Smooth muscle cell (in vitro differentiated cells): Measurements from ENCODE around the gene RIPPLY2. TPM values are rescaled to one million over a fixed set of nuclear protein-coding genes. Genes with fewer than 3 reads are reported as not detected.

Source experiments
- DNase-seq: peaks from one replicate; lab custom pipeline; 2025; ENCODE audit not compliant: unreplicated experiment; lab: John Stamatoyannopoulos, UW
- H2AFZ ChIP-seq: fragments of 200-600 bp; sonication (generic); 2 replicates; pipeline ENCODE4 v1.6.0; 2016; ENCODE audit warnings: antibody characterized with exemption, low read depth, mild to moderate bottlenecking
- H3F3A ChIP-seq: fragments of 200-600 bp; sonication (generic); 2 replicates; pipeline ENCODE4 v1.6.0; 2017; ENCODE audit warnings: antibody characterized with exemption, low read depth
- H3K27ac ChIP-seq: fragments of 200-600 bp; sonication (generic); 2 replicates; pipeline ENCODE4 v1.5.1; 2016; ENCODE audit warnings: low read depth, mild to moderate bottlenecking
- H3K27me3 ChIP-seq: fragments of 200-600 bp; sonication (generic); 2 replicates; pipeline ENCODE4 v1.6.1; 2016; ENCODE audit warnings: low read depth, mild to moderate bottlenecking
- H3K36me3 ChIP-seq: fragments of 200-600 bp; sonication (generic); 2 replicates; pipeline ENCODE4 v1.5.1; 2016; ENCODE audit warnings: low read depth
- H3K4me1 ChIP-seq: fragments of 200-600 bp; sonication (generic); 2 replicates; pipeline ENCODE4 v1.5.1; 2016; ENCODE audit warnings: low read depth
- H3K4me2 ChIP-seq: fragments of 200-600 bp; sonication (generic); 2 replicates; pipeline ENCODE4 v1.6.0; 2016; ENCODE audit warnings: mild to moderate bottlenecking
- H3K4me3 ChIP-seq: fragments of 200-600 bp; sonication (generic); 2 replicates; pipeline ENCODE4 v1.5.1; 2016; ENCODE audit warnings: mild to moderate bottlenecking
- H3K79me2 ChIP-seq: fragments of 200-600 bp; sonication (generic); 2 replicates; pipeline ENCODE4 v1.6.0; 2016; ENCODE audit warnings: low read depth, mild to moderate bottlenecking
- H3K9ac ChIP-seq: fragments of 200-600 bp; sonication (generic); 2 replicates; pipeline ENCODE4 v1.6.0; 2016; ENCODE audit warnings: low read depth
- H3K9me3 ChIP-seq: fragments of 200-600 bp; sonication (generic); replicated peaks from 2 replicates; pipeline ENCODE4 v1.5.1; 2016; ENCODE audit warnings: low read depth
- H4K20me1 ChIP-seq: fragments of 200-600 bp; sonication (generic); 2 replicates; pipeline ENCODE4 v1.6.0; 2016; ENCODE audit warnings: low read depth
- WGBS: methylation state at CpG from one replicate; pipeline ENCODE4 v1.1.7; 2016; ENCODE audit warnings: low lambda C conversion rate; 5-methylcytosine and 5-hydroxymethylcytosine counted together
- polyA plus RNA-seq: library from polyadenylated mRNA; unstranded; fragments of >200 nt; fragmentation: Nextera tagmentation; extraction: Ambion mirVana; gene quantifications from 2 replicates; pipeline ENCODE4 v1.2.1, GENCODE V29; 2016
- total RNA-seq: library from RNA; depleted of rRNA; stranded (reverse); fragments of >200 nt; gene quantifications from 2 replicates; pipeline ENCODE4 v1.2.3, GENCODE V29; 2014
- TF ChIP-seq, protein P1 (sequence below): fragments of 200-600 bp; sonication (generic); IDR thresholded peaks from 2 replicates; pipeline ENCODE4 v1.5.1; 2017; ENCODE audit warnings: borderline replicate concordance, mild to moderate bottlenecking, antibody characterized with exemption; ENCODE audit not compliant: insufficient read depth, poor library complexity, severe bottlenecking

The RIPPLY2 gene
- total and polyA plus RNA-seq, 2 experiments from 2014 or later, result not detected

DNA sequence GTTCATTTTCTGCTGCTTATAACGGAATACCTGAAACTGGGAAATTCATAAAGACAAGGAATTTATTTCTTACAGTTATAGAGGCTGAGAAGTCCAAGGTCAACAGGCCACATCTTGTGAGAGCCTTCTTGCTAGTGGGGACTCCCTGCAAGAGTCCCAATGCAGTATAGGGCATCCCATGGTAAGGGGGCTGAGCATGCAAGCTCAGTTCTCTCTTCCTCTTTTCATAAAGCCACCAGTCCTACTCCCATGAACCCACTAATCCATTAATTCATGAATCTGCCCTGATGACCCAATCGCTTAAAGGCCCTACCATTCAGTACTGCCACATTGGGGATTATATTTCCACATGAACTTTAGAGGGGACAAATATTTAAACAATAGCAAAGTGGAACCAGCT lies 32.8 kb downstream of the RIPPLY2 start:
- 98% methylated on average over 2 of the region's 2 CpGs for WGBS
- Histone ChIP-seq H3K9ac (no peak overlapping the region), H3K4me2 (no peak overlapping the region), H3K27ac (no peak overlapping the region), H2AFZ (no peak overlapping the region), H3K36me3 (no peaks in the 10 kb centered on the region), H3F3A (no peaks in the 10 kb centered on the region), H3K4me3 (no peak overlapping the region), H3K9me3 (no peaks in the 10 kb centered on the region), H3K4me1 (no peaks in the 10 kb centered on the region), H3K79me2 (peaks cover 14% of the 10 kb centered on the region), H3K27me3 (no peaks in the 10 kb centered on the region), H4K20me1 (peaks cover 18% of the 10 kb centered on the region)
- DNase-seq, result no peak
- TF ChIP-seq, protein P1, sequence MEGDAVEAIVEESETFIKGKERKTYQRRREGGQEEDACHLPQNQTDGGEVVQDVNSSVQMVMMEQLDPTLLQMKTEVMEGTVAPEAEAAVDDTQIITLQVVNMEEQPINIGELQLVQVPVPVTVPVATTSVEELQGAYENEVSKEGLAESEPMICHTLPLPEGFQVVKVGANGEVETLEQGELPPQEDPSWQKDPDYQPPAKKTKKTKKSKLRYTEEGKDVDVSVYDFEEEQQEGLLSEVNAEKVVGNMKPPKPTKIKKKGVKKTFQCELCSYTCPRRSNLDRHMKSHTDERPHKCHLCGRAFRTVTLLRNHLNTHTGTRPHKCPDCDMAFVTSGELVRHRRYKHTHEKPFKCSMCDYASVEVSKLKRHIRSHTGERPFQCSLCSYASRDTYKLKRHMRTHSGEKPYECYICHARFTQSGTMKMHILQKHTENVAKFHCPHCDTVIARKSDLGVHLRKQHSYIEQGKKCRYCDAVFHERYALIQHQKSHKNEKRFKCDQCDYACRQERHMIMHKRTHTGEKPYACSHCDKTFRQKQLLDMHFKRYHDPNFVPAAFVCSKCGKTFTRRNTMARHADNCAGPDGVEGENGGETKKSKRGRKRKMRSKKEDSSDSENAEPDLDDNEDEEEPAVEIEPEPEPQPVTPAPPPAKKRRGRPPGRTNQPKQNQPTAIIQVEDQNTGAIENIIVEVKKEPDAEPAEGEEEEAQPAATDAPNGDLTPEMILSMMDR, result no peak

DNA sequence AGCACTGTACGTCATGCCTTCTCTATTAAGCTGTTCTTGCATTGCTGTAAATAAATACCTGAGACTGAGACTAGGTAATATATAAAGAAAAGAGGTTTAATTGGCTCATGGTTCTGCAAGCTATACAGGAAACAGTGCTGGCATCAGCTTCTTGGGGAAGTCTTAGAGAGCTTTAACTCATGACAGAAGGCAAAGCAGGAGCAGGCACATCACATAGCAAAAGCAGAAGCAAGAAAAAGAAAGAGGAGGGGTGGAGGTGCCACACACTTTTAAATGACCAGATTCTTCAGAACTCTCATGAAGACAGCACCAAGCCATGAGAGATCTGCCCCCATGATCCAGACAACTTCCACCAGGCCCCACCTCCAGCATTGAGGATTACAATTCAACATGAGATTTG lies 36.5 kb downstream of the RIPPLY2 start:
- no peaks in the 10 kb centered on the region for H3K4me1 ChIP-seq
- peaks cover 11% of the 10 kb centered on the region for H3K79me2 ChIP-seq
- H4K20me1 ChIP-seq, result peaks cover 24% of the 10 kb centered on the region
- H3K9ac ChIP-seq, result no peak overlapping the region
- H2AFZ ChIP-seq, result no peak overlapping the region
- no peak overlapping the region for H3K4me3 ChIP-seq
- no peak for DNase-seq
- no peak overlapping the region for H3K27ac ChIP-seq
- TF ChIP-seq, protein P1, result no peak
- WGBS, result 100% methylated on average over 1 of the region's 1 CpG
- no peaks in the 10 kb centered on the region for H3F3A ChIP-seq
- no peaks in the 10 kb centered on the region for H3K36me3 ChIP-seq
- H3K4me2 ChIP-seq, result no peak overlapping the region
- H3K9me3 ChIP-seq, result no peaks in the 10 kb centered on the region
- H3K27me3 ChIP-seq, result no peaks in the 10 kb centered on the region

DNA sequence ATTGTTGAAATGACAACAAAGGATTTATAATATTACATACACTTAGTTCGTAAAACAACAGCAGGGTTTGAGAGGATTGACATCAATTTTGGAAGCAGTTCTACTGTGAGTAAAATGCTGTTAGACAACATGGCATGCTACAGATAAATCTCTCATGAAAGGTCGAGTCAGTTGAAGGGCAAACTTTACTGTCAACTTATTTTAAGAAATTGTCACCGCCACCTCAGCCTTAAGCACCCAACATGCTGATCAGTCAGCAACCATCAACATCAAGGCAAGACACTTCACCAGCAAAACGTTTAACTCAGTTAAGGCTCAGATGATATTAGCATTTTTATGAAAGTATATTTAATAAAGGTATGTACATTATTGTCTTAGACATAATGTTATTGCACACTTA lies 37.4 kb downstream of the RIPPLY2 start:
- Histone ChIP-seq H2AFZ (no peak overlapping the region), H3K79me2 (peaks cover 11% of the 10 kb centered on the region), H3K9me3 (no peaks in the 10 kb centered on the region), H3K9ac (no peak overlapping the region), H3K4me1 (no peaks in the 10 kb centered on the region), H3K27me3 (no peaks in the 10 kb centered on the region), H4K20me1 (peaks cover 24% of the 10 kb centered on the region), H3K4me2 (no peak overlapping the region), H3K36me3 (no peaks in the 10 kb centered on the region), H3K4me3 (no peak overlapping the region), H3K27ac (no peak overlapping the region), H3F3A (no peaks in the 10 kb centered on the region)
- WGBS, result 98% methylated on average over 4 of the region's 4 CpGs
- no peak for DNase-seq
- TF ChIP-seq, protein P1, result no peak

GRCh38 chr6:83891586-83891985 lies 38.4 kb downstream of the RIPPLY2 start:
- no peak overlapping the region for H3K9ac ChIP-seq
- no peak overlapping the region for H3K4me3 ChIP-seq
- TF ChIP-seq, protein P1, result no peak
- no peaks in the 10 kb centered on the region for H3F3A ChIP-seq
- WGBS, result 35% methylated on average over 4 of the region's 4 CpGs
- no peaks in the 10 kb centered on the region for H3K27me3 ChIP-seq
- H2AFZ ChIP-seq, result no peak overlapping the region
- peaks cover 2% of the 10 kb centered on the region for H3K9me3 ChIP-seq
- H4K20me1 ChIP-seq, result peaks cover 20% of the 10 kb centered on the region
- no peak overlapping the region for H3K4me2 ChIP-seq
- H3K79me2 ChIP-seq, result peaks cover 12% of the 10 kb centered on the region
- no peak for DNase-seq
- no peak overlapping the region for H3K27ac ChIP-seq
- no peaks in the 10 kb centered on the region for H3K36me3 ChIP-seq
- no peaks in the 10 kb centered on the region for H3K4me1 ChIP-seq
